A673 (cell line): Measurements from ENCODE around the gene PBOV1.

Experiments used
- CTCF ChIP-seq: fragments of 300-800, 200-600 bp; sonication (generic); conservative IDR thresholded peaks from 2 replicates; pipeline ENCODE4 v1.5.1; 2017; ENCODE audit warnings: low read depth, mild to moderate bottlenecking, antibody characterized with exemption, low read length, moderate library complexity, mixed read lengths
- EZH2 ChIP-seq: fragments of 200-600 bp; sonication (generic); IDR thresholded peaks from 2 replicates; pipeline ENCODE4 v1.6.1; 2017; ENCODE audit warnings: borderline replicate concordance, low read depth, mild to moderate bottlenecking, mixed read lengths, antibody characterized with exemption, low read length; ENCODE audit not compliant: poor library complexity, severe bottlenecking

GRCh38 chr6:138241934-138242333, 23.6 kb upstream of the PBOV1 start:
- TF ChIP-seq CTCF (no peak), EZH2 (no peak)
